Subcutaneous abdominal adipose tissue (tissue), 5 donors: ENCODE measurements around the gene PCDH15.
"Not testable (repeated sequence)": the region's sequence is repeated elsewhere in the genome, so short reads cannot be mapped to it uniquely, and the experiment has no call there.

Experiments used
- H3K27ac ChIP-seq: one replicate; pipeline ENCODE4 v1.7.0; 2013; ENCODE audit warnings: low read depth, mild to moderate bottlenecking, inconsistent platforms, low read length, moderate library complexity
- H3K27me3 ChIP-seq, 5 donors: one replicate each; pipeline ENCODE4 v1.7.0; 2013; ENCODE audit warnings: low read length in 5 of 5, inconsistent platforms in 1 of 5; ENCODE audit not compliant: control insufficient read depth in 5 of 5, insufficient read depth in 4 of 5
- H3K36me3 ChIP-seq, 5 donors: one replicate each; pipeline ENCODE4 v1.7.0; 2013; ENCODE audit warnings: low read length in 5 of 5; ENCODE audit not compliant: control insufficient read depth in 5 of 5, insufficient read depth in 5 of 5
- H3K4me1 ChIP-seq, 5 donors: one replicate each; pipeline ENCODE4 v1.7.0; 2013; ENCODE audit warnings: low read length in 5 of 5, mild to moderate bottlenecking in 3 of 5, moderate library complexity in 1 of 5; ENCODE audit not compliant: control insufficient read depth in 5 of 5, insufficient read depth in 5 of 5
- H3K4me3 ChIP-seq, 5 donors: one replicate each; pipeline ENCODE4 v1.7.0; 2013; ENCODE audit warnings: low read length in 5 of 5, low read depth in 1 of 5
- H3K9ac ChIP-seq, 5 donors: one replicate each; pipeline ENCODE4 v1.7.0; 2013; ENCODE audit warnings: low read length in 5 of 5, mild to moderate bottlenecking in 4 of 5, moderate library complexity in 3 of 5
- H3K9me3 ChIP-seq, 5 donors: one replicate each; pipeline ENCODE4 v1.7.0; 2013; ENCODE audit warnings: low read length in 5 of 5; ENCODE audit not compliant: control insufficient read depth in 5 of 5
- donor health status: healthy.
- donor health status: healthy.
- donor health status: healthy.
- donor health status: healthy.
- donor health status: healthy.

The PCDH15 gene

DNA sequence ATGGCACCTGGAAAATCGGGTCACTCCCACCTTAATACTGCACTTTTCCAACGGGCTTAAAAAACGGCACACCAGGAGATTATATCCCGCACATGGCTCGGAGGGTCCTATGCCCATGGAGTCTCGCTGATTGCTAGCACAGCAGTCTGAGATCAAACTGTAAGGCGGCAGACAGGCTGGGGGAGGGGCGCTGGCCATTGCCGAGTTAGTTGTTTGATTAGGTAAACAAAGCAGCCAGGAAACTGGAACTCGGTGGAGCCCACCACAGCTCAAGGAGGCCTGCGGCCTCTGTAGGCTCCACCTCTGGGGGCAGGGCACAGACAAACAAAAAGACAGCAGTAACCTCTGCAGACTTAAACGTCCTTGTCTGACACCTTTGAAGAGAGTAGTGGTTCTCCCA, 285.8 kb downstream of the PCDH15 start:
- H3K36me3 ChIP-seq, H3K9me3 ChIP-seq, H3K27ac ChIP-seq, H3K27me3 ChIP-seq, H3K4me3 ChIP-seq, H3K4me1 ChIP-seq, H3K9ac ChIP-seq: not testable (repeated sequence)

DNA sequence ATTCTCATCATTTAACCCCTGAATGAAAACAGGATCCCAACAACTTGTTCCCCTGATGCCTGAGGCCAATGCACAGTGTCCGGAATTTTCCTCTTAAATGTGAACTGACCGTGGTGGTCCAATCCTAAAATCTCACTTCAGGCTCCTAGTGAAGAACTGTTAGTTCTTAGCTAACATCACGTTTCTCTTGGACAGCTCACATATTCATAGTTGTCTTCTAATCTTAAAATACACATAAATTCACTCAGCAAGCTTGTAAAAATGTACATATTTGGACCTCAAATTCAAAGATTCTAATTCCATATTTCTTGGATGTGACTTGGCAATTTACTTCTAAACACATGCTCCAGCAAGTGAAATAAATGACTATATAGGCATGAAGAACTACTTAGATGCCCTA, 297.2 kb downstream of the PCDH15 start:
- H3K4me1 ChIP-seq: no peaks in the 10 kb centered on the region
- no peak overlapping the region for H3K4me3 ChIP-seq
- H3K9ac ChIP-seq: no peak overlapping the region
- no peaks in the 10 kb centered on the region for H3K9me3 ChIP-seq
- no peaks in the 10 kb centered on the region for H3K36me3 ChIP-seq
- H3K27me3 ChIP-seq: no peaks in the 10 kb centered on the region
- H3K27ac ChIP-seq: no peak overlapping the region

DNA sequence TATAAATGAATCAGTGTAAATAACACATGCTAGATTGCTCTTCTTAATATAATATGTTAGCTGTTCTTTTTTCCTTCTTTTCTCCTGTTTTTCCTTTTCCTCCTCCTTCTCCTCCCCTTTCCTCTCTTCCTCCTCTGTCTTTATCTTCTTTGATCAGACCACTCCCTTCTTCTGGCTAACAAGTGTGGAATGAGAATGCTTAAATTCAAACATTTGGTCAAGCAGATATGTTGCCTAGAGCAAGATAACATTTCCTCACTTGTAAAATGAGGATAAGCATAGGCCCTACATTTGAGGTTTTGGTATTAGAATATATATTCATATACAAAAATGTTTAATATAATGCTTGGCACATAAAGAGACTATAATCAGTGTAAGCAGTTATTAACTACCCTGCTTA, 299.1 kb downstream of the PCDH15 start:
- no peaks in the 10 kb centered on the region for H3K36me3 ChIP-seq
- H3K27ac ChIP-seq: no peak overlapping the region
- H3K4me3 ChIP-seq: no peak overlapping the region
- no peaks in the 10 kb centered on the region for H3K4me1 ChIP-seq
- no peak overlapping the region for H3K9ac ChIP-seq
- H3K27me3 ChIP-seq: no peaks in the 10 kb centered on the region
- H3K9me3 ChIP-seq: peaks cover 0 to under 1% (median 0%) of the 10 kb centered on the region in 5 donors

DNA sequence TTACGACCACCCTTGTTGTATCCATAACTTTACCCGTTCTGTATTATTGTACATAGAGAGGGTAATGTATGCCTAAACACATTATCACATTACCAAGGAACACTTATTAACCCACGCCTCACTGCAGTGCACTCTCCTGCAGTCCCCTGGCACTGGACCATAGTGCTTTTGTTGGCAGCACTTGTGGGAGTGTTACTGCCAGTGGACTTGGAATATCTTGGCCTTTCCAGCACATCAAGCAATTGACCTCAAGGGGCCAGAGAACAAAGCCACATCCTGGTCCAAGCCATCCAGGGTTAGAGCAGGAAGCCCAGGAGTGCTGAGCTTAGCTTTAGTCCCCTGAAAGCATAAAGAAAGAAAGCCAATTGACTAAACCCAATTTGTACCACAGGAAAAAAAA, 304.2 kb downstream of the PCDH15 start:
- Histone ChIP-seq H3K9ac (no peak overlapping the region), H3K27me3 (no peaks in the 10 kb centered on the region), H3K36me3 (no peaks in the 10 kb centered on the region), H3K4me3 (no peak overlapping the region), H3K4me1 (no peaks in the 10 kb centered on the region), H3K27ac (no peak overlapping the region), H3K9me3 (peaks cover 0 to 2% (median 0%) of the 10 kb centered on the region in 5 donors)

DNA sequence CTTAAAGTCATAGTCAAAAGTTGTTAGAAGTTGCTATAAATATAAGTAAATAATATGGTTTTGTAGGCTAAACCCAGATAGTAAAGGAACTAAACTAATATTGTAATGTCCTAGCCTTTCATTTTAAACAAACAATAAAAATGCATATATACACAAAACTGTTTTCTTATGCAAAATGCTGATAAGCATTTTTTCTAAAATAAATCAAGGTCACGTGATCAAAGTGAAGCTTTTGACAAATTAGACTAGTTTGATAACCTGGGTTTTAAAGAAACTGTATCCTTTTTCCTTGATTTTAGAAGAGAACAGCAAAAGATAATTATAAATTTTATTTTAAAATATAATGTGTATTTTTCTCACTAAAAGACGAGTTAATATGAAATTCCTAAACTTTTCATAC, 313.3 kb downstream of the PCDH15 start:
- Histone ChIP-seq H3K4me1 (no peaks in the 10 kb centered on the region), H3K9ac (no peak overlapping the region), H3K27me3 (no peaks in the 10 kb centered on the region), H3K4me3 (no peak overlapping the region), H3K27ac (no peak overlapping the region), H3K36me3 (no peaks in the 10 kb centered on the region), H3K9me3 (no peaks in the 10 kb centered on the region)

DNA sequence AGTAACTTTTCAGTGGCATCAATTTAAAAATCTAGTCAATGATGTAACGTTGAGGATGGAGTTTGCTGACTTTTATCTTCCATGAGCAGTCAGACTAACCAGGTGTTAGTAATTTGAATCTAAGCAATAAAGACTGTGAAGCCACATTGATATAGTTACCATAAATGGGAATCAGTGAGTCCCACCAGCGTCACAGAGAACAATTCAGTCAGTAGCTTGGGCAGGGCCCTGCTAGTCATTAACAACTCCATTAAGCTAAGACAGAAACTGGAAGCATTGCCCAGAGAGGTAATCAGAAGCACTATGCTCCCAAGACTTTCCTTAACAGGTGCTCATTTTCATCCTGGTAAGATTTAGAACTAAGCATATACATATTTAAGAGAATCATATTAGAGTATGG, 315.1 kb downstream of the PCDH15 start:
- Histone ChIP-seq H3K27me3 (no peaks in the 10 kb centered on the region), H3K4me3 (no peak overlapping the region), H3K36me3 (no peaks in the 10 kb centered on the region), H3K9me3 (no peaks in the 10 kb centered on the region), H3K27ac (no peak overlapping the region), H3K4me1 (no peaks in the 10 kb centered on the region), H3K9ac (no peak overlapping the region)

DNA sequence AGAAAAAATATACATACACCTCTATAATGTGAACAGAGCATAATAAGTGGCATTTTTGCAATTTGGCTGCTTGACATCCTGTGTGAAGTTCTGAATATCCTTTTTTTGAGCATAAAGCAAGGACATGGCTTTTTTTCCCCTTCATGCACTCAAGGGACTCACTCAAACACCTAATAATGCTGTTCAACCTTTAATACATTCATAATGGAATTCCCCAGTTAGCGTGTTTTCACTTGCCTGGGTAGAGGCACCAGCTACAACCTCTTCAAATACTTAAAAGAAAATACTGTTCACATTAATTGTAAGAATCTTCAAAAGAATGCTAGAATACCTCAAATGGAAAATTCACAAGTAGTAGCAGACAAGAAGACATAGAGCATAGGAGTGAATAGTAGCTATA, 316.8 kb downstream of the PCDH15 start:
- no peaks in the 10 kb centered on the region for H3K9me3 ChIP-seq
- no peak overlapping the region for H3K9ac ChIP-seq
- H3K27ac ChIP-seq: no peak overlapping the region
- H3K27me3 ChIP-seq: no peaks in the 10 kb centered on the region
- no peak overlapping the region for H3K4me3 ChIP-seq
- H3K4me1 ChIP-seq: no peaks in the 10 kb centered on the region
- no peaks in the 10 kb centered on the region for H3K36me3 ChIP-seq

DNA sequence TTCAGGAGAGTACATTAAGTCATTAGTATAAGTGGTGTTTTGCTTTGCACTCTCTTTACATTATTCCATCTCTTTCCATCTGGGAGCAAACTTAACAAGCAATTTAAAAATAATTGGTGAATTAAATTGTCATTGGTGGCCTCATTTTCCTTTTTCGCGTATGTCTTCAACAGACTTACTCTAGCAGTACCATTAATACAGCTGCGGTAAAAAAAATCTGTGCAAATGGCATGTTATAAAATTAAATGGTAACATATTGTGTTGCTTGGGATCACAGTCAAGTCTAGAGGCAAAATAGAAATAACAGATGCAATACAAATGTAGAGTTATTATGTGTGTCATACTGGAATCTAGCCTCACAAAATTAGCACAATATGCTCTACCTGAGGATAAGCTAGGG, 322.4 kb downstream of the PCDH15 start:
- no peak overlapping the region for H3K27ac ChIP-seq
- no peaks in the 10 kb centered on the region for H3K4me1 ChIP-seq
- no peaks in the 10 kb centered on the region for H3K36me3 ChIP-seq
- H3K9me3 ChIP-seq: no peaks in the 10 kb centered on the region
- no peak overlapping the region for H3K9ac ChIP-seq
- H3K27me3 ChIP-seq: no peaks in the 10 kb centered on the region
- H3K4me3 ChIP-seq: no peak overlapping the region

DNA sequence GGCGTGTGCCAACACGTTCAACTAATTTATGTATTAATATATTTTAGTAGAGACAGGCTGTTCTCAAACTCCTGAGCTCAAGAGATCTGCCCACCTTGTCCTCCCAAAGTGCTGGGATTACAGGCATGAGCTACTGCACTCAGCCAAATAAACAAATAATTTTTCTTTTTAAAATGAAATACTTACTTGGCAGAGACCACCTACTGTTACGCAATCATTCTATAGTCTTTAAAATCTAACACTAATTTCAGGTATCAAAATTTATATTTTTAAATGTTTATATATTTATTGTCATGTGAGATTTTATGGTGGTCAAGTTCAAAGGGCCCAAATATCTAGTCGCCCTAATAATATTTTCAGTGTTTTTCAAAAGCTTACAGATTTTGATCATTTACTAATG, 323.3 kb downstream of the PCDH15 start:
- H3K36me3 ChIP-seq: no peaks in the 10 kb centered on the region
- no peaks in the 10 kb centered on the region for H3K4me1 ChIP-seq
- H3K9ac ChIP-seq: no peak overlapping the region
- H3K27ac ChIP-seq: no peak overlapping the region
- no peaks in the 10 kb centered on the region for H3K9me3 ChIP-seq
- no peaks in the 10 kb centered on the region for H3K27me3 ChIP-seq
- H3K4me3 ChIP-seq: no peak overlapping the region

DNA sequence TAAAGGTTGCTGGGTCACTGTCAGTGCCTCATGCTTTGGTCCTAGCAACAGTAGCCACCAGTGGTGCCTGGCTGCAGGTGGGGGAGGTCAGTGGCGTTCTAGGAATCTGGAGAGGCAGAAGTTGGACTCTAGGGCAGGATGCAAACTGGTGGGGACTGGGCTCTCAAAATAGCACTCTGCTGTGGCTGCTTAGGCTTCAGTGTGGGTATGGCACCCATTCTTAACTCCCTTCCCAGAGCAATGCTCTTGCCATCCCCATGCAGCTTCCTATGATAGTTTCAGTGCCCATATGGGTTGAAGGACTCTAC, 330.8 kb downstream of the PCDH15 start:
- H3K9me3 ChIP-seq: no peaks in the 10 kb centered on the region
- H3K27me3 ChIP-seq: no peaks in the 10 kb centered on the region
- no peak overlapping the region for H3K4me3 ChIP-seq
- no peak overlapping the region for H3K27ac ChIP-seq
- H3K4me1 ChIP-seq: no peaks in the 10 kb centered on the region
- no peaks in the 10 kb centered on the region for H3K36me3 ChIP-seq
- H3K9ac ChIP-seq: no peak overlapping the region

DNA sequence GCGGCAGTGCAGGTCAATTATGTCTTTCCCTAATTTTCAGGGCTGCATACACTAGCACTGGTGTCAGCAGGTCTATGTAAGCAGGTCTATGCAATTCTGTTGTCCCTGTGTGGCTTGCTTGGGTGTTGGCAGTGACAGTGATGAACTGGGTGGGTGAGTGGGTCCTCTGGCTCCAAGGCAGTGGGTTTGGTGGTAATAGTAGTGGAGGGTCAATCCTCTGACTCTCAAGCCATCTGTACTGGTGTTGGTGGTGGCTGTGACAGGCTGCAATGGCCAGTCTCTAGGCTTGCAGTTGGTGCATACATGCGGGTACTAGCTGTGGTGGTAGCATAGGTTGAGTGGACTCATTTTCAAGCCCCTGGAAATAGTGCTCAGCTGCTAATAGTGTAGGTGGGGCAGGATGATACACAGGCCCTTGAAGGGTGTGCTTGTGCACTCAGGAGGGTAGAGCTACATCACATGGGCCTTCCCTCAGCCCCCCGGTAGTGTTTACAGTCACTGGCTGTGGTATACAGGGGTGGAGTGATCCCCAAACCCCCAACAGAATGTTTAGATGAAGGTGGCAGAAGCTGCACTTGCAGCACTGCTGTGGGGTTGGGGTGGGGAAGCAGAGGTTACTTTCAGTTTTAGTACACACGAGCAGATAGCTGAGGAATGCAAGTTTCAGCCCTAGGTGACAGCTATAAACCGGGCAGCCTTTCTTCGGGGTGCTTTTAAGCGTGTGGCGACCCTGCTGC, 331.3 kb downstream of the PCDH15 start:
- Histone ChIP-seq H3K27ac (no peak overlapping the region), H3K9ac (no peak overlapping the region), H3K4me3 (no peak overlapping the region), H3K4me1 (no peaks in the 10 kb centered on the region), H3K27me3 (no peaks in the 10 kb centered on the region), H3K9me3 (no peaks in the 10 kb centered on the region), H3K36me3 (no peaks in the 10 kb centered on the region)
